GM19099 (cell line): ENCODE results near the gene MBD2.

Experiments used
- POLR2A ChIP-seq: IDR thresholded peaks from 3 replicates; pipeline ENCODE4 v1.6.1; 2011; ENCODE audit warnings: low read depth; ENCODE audit not compliant: insufficient read length; ENCODE audit errors: extremely low read depth

The MBD2 gene

GRCh38 chr18:54215069-54215468 lies 9.4 kb downstream of the MBD2 start:
- TF ChIP-seq POLR2A = no peak

DNA sequence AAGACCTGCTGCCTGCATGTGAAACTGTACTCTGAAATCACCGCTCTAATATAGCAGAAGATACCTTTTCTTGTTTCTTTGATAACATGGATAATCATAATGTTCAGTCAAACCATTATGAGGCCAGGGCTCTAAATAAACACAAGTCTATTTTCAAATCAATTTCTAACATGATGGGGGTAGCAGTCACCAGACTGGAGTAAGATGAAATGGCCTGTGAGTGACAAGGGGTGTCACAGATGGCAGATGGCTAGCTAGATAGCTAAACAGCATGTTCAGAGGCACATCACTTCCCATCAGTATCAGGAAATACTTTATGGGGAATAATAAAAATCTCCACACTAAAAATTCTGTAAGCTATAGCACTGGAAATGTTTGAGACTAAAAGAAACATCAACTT lies 14.0 kb downstream of the MBD2 start:
- no peak for TF ChIP-seq POLR2A

DNA sequence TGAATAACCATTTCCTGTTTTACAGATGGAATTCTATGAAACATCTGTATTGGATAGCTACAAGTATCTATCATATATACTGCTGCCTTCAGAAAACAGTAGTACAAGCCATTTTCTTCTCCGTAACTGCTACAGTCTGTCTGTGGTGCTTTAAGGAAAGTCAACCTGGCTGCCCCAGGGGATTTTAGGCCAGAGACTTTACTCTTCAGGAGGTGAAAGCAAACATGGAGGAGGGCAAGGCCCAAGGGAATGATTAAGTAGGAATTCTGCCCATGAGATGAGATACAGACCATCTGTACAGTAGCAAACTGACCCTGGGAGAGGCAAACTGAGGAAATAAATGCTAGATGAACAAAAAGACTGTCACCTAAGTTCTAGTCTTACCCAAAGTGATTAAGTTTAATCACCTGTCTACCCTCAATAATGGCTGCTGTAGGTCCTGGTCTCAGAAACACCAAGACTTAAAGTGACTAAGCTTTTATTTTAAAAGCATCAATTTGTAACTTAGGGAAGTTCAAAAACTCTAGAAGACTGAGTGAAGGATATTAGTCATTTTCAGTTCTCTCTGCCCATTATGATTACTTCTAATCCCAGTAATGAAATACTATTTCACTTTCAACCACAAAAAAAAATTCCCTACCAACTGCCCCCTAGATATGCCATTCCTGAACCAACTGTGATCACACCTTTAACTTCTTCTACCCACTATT lies 14.8 kb downstream of the MBD2 start:
- TF ChIP-seq POLR2A = no peak

DNA sequence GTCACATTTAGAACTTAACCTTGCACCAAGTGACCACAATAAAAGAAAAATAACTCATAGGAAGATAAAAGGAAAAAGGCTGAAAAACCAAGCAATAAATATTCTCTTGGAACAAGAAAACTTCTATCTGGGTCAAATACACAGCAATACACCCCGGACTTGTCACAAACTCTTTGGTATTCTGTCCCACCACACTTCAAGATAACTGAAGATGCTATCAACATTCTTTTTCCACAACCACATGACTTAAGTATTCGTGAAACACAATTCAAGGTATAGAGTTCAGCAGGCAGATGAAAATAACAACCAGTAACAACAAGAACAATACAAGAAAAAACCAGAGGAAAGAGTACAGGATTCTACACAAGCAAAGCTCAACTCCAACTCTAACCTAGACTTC lies 18.0 kb downstream of the MBD2 start:
- no peak for TF ChIP-seq POLR2A

DNA sequence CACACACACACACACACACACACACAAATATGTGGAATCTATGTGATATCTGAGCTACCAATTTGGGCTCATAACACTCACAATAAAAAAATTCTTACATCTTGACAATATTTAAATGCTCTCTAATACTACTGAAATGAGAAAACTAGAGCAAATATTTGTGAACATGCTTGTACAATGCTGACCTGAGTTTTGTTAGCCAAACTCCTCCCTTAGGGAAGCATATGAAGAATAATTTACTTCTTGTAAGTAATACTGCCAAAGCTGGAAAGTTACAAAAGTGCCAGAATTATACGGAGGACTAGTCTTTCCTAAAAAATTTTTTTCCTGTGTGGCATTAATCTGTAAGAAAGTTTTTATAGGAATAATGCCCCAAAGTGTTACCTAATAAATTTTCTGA lies 18.5 kb downstream of the MBD2 start:
- no peak for TF ChIP-seq POLR2A

DNA sequence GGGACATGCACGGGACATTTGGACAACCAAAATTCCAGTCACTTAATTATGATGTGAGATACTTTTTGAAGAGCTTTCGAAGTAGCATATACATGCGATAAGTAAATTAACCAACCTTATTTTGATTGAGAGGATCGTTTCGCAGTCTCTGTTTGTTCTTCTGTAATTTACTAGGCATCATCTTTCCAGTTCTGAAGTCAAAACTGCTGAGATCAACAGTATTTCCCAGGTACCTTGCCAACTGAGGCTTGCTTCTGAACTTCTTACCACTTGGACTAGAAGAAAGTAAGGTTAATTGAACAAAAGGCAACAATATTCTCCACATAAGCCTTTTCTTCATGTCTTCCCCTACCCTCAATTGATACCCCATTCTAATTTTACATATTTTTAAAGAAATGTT lies 19.6 kb downstream of the MBD2 start:
- no peak for TF ChIP-seq POLR2A

GRCh38 chr18:54203914-54204313 lies 20.6 kb downstream of the MBD2 start:
- no peak for TF ChIP-seq POLR2A

- no peak for TF ChIP-seq POLR2A
Observed at GRCh38 chr18:54202851-54203250, 21.6 kb downstream of the MBD2 start.

DNA sequence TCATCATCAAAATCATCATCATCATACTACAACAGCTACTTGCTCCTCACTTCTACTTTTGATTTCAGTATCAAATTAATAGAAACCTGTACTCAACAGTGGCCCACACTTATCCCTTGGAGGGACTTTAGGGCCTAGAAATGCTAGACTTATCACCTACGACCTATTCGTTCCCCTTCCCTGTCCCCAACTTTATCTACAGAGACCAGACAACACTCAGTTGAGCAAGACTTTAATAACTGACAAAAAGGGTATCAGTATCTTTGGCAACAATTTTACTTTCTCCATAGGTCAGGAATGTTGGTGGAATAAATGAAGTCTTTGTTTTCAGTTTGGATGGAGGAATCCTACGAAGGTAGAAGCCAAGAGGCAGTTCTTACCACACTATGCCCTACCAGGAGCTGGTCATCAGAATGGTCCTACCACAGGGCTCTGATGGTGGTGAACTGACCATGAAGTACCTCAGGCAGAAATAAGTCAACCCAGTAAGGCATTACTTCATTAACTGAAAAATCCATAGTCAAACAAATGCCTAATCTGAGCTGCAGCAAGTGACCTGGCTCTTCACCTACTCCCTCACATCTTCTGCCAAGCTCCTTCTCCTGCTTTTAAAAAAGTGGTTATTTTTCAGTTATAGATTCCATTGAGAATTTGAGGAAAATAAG lies 26.6 kb downstream of the MBD2 start:
- no peak for TF ChIP-seq POLR2A

DNA sequence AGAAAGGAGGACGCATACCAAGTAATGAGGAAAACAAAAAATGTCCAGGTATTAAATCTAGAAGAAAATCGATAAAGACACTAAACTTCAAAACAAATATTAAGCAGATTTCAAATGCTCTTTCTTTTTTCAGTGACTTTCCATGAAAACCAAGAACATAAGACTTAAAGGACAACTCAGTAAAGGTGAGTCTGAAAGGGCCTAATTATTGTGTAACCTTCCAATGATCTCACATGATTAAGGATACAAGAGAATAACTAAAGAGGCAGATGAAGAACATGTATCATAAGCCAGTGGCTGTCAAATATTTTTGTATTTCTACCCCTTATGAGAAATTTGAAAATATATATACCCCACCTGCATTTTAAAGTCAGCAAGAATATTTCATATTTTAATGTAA lies 30.7 kb downstream of the MBD2 start:
- TF ChIP-seq POLR2A = no peak

GRCh38 chr18:54192900-54193299 lies 31.6 kb downstream of the MBD2 start:
- no peak for TF ChIP-seq POLR2A

GRCh38 chr18:54192415-54192814 lies 32.1 kb downstream of the MBD2 start:
- TF ChIP-seq POLR2A = no peak

DNA sequence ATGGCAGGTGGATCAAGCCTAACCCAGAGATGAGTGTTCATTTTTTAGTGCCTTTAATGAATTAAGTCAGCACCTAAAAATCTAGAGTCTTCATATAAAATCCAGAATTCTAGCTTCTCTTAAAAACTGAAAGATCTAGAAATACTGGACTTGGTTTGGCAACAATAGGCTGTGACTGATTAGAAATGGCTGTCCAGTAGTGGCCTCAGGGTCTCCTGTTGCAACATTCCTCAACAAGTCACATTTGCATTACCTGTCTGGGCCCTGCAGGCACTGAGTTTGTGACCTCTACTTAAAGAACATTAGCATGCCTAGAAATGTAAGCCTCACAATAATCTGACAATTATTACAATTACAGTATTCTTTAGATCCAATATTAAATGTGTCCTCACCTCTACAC lies 33.1 kb downstream of the MBD2 start:
- TF ChIP-seq POLR2A = no peak

DNA sequence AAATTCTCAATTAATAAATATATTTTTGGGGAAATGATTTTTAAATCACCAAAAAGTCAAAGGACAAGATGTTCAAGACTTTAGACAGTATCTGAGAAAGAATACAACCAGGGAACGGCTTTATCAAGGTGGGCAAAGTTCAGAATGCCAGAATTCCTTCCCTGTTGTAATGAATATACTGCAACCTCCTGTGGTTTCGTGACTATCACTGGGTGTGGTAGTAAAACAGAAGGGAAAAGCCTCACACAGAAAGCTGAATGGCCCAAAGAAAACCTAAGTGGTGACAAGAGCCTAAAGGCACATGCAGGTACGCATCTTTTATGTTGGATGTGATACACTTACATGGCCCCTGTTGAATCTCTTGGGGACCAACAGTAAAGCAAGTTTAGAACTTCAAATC lies 37.1 kb downstream of the MBD2 start:
- TF ChIP-seq POLR2A = no peak

- no peak for TF ChIP-seq POLR2A
Observed at GRCh38 chr18:54184836-54185235, 39.6 kb downstream of the MBD2 start.

GRCh38 chr18:54183390-54183789 lies 41.1 kb downstream of the MBD2 start:
- no peak for TF ChIP-seq POLR2A
